ENCODE results near the gene ANO4.
"Not testable (repeated sequence)": the region's sequence is repeated elsewhere in the genome, so short reads cannot be mapped to it uniquely, and the experiment has no call there.

The ANO4 gene

GRCh38 chr12:100875771-100876170 is 81.2 kb downstream of the ANO4 start:
- DNase-seq: no peak

GRCh38 chr12:100877776-100878175 is 83.2 kb downstream of the ANO4 start:
- no peak for DNase-seq

- no peak for DNase-seq
These were observed 100.6 kb downstream of the ANO4 start for GRCh38 chr12:100895192-100895591.

GRCh38 chr12:100896192-100896591 is 101.6 kb downstream of the ANO4 start:
- no peak for DNase-seq

- no peak for DNase-seq
These were observed 102.7 kb downstream of the ANO4 start for GRCh38 chr12:100897240-100897639.

GRCh38 chr12:100899301-100899700 is 104.7 kb downstream of the ANO4 start:
- DNase-seq: no peak

GRCh38 chr12:100900808-100901207 is 106.2 kb downstream of the ANO4 start:
- no peak for DNase-seq

- no peak for DNase-seq
These were observed 106.7 kb downstream of the ANO4 start for GRCh38 chr12:100901266-100901665.

GRCh38 chr12:100904270-100904669 is 109.7 kb downstream of the ANO4 start:
- DNase-seq: no peak

GRCh38 chr12:100908501-100908900 is 113.9 kb downstream of the ANO4 start:
- DNase-seq: no peak

- no peak for DNase-seq
These were observed 119.5 kb downstream of the ANO4 start for GRCh38 chr12:100913872-100914592.

GRCh38 chr12:100919116-100919515 is 124.5 kb downstream of the ANO4 start:
- no peak for DNase-seq

GRCh38 chr12:100920493-100920892 is 125.9 kb downstream of the ANO4 start:
- DNase-seq: no peak

GRCh38 chr12:100926669-100927248 is 132.2 kb downstream of the ANO4 start:
- no peak for DNase-seq

- DNase-seq: peak; percentile 48
These were observed 133.2 kb downstream of the ANO4 start for GRCh38 chr12:100927826-100928225.

GRCh38 chr12:100932571-100932970 is 138.0 kb downstream of the ANO4 start:
- no peak for DNase-seq

- not testable (repeated sequence) for DNase-seq
These were observed 139.0 kb downstream of the ANO4 start for GRCh38 chr12:100933531-100933930.

- DNase-seq: no peak
These were observed 141.4 kb downstream of the ANO4 start for GRCh38 chr12:100935929-100936328.

- no peak for DNase-seq
These were observed 142.1 kb downstream of the ANO4 start for GRCh38 chr12:100936661-100937060.

- DNase-seq: no peak
These were observed 145.9 kb downstream of the ANO4 start for GRCh38 chr12:100940503-100940902.

GRCh38 chr12:100942984-100943749 is 148.6 kb downstream of the ANO4 start:
- no peak for DNase-seq

- no peak for DNase-seq
These were observed 157.2 kb downstream of the ANO4 start for GRCh38 chr12:100951756-100952155.

GRCh38 chr12:100953217-100953616 is 158.6 kb downstream of the ANO4 start:
- DNase-seq: no peak

GRCh38 chr12:100953677-100954076 is 159.1 kb downstream of the ANO4 start:
- DNase-seq: no peak
